ENCODE data around the gene LRRC15. TPM values are rescaled to one million over a fixed set of nuclear protein-coding genes. Genes with fewer than 3 reads are reported as not detected.

The LRRC15 gene
- total RNA-seq, 1 experiment from 2014 or later: 0.28 TPM

DNA sequence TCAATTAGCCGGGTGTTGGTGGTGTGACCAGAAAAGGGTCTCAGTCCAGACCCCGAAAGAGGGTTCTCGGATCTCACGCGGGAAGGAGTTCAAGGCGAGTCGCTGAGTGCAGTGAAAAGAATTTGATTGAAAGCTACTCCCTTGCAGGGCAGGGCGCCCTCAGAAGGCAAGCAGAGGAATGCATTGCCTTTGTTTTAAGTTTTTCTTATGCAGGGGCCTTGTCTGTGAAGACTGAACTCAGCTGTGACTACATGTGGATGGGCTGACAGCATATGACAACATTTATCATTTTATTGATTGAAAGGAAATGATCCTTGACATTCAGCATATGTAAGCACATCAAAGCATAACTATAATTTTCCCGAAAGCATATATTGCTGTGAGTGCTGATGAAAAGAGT, 30.2 kb downstream of the LRRC15 start:
- Histone ChIP-seq H3K4me1 (ENCODE audit: control insufficient read depth, insufficient read depth, low read length) (no peaks in the 10 kb centered on the region), H3K27ac (ENCODE audit: low read length) (no peak overlapping the region), H3K9me3 (ENCODE audit: control insufficient read depth, insufficient read depth, low read depth, low read length) (no peaks in the 10 kb centered on the region), H3K4me3 (ENCODE audit: low read depth in 2 of 2, low read length in 2 of 2) (no peak overlapping the region), H3K36me3 (ENCODE audit: control insufficient read depth, insufficient read depth, low read length) (no peaks in the 10 kb centered on the region), H3K27me3 (ENCODE audit: control insufficient read depth, insufficient read depth, low read length) (no peaks in the 10 kb centered on the region)
- POLR2A ChIA-PET: interaction anchor here (0.9 kb wide), 1 partner anchor 64 kb away, joined by 10 read pairs; no protein-coding TSS in a partner anchor
- DNase-seq (ENCODE audit: low read depth, low spot score) (no peak), ATAC-seq (no peak)
- in situ Hi-C loops (cut with HindIII; ENCODE audit: low pct_unique_long_range_greater_than_20kb, low sequenced_read_pairs): no loop called here
- CTCF ChIA-PET: interaction anchor here (0.7 to 1.3 kb wide), 2 partner anchors 58 to 60 kb away, joined by 4 to 8 read pairs; no protein-coding TSS in a partner anchor
- TF ChIP-seq, protein P1, sequence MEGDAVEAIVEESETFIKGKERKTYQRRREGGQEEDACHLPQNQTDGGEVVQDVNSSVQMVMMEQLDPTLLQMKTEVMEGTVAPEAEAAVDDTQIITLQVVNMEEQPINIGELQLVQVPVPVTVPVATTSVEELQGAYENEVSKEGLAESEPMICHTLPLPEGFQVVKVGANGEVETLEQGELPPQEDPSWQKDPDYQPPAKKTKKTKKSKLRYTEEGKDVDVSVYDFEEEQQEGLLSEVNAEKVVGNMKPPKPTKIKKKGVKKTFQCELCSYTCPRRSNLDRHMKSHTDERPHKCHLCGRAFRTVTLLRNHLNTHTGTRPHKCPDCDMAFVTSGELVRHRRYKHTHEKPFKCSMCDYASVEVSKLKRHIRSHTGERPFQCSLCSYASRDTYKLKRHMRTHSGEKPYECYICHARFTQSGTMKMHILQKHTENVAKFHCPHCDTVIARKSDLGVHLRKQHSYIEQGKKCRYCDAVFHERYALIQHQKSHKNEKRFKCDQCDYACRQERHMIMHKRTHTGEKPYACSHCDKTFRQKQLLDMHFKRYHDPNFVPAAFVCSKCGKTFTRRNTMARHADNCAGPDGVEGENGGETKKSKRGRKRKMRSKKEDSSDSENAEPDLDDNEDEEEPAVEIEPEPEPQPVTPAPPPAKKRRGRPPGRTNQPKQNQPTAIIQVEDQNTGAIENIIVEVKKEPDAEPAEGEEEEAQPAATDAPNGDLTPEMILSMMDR (IDR thresholded peaks at IDR 0.05): peak; percentile 72
- TF ChIP-seq, protein P2, sequence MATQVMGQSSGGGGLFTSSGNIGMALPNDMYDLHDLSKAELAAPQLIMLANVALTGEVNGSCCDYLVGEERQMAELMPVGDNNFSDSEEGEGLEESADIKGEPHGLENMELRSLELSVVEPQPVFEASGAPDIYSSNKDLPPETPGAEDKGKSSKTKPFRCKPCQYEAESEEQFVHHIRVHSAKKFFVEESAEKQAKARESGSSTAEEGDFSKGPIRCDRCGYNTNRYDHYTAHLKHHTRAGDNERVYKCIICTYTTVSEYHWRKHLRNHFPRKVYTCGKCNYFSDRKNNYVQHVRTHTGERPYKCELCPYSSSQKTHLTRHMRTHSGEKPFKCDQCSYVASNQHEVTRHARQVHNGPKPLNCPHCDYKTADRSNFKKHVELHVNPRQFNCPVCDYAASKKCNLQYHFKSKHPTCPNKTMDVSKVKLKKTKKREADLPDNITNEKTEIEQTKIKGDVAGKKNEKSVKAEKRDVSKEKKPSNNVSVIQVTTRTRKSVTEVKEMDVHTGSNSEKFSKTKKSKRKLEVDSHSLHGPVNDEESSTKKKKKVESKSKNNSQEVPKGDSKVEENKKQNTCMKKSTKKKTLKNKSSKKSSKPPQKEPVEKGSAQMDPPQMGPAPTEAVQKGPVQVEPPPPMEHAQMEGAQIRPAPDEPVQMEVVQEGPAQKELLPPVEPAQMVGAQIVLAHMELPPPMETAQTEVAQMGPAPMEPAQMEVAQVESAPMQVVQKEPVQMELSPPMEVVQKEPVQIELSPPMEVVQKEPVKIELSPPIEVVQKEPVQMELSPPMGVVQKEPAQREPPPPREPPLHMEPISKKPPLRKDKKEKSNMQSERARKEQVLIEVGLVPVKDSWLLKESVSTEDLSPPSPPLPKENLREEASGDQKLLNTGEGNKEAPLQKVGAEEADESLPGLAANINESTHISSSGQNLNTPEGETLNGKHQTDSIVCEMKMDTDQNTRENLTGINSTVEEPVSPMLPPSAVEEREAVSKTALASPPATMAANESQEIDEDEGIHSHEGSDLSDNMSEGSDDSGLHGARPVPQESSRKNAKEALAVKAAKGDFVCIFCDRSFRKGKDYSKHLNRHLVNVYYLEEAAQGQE (IDR thresholded peaks at IDR 0.05; ENCODE audit: insufficient read depth in 1 of 2, low read depth in 2 of 2, low read length in 1 of 2): no peak
- no TSS peak for BruUV-seq (replicated peaks)
- intact Hi-C loops (cut with micrococcal nuclease; ENCODE audit: unreplicated experiment): no loop called here

DNA sequence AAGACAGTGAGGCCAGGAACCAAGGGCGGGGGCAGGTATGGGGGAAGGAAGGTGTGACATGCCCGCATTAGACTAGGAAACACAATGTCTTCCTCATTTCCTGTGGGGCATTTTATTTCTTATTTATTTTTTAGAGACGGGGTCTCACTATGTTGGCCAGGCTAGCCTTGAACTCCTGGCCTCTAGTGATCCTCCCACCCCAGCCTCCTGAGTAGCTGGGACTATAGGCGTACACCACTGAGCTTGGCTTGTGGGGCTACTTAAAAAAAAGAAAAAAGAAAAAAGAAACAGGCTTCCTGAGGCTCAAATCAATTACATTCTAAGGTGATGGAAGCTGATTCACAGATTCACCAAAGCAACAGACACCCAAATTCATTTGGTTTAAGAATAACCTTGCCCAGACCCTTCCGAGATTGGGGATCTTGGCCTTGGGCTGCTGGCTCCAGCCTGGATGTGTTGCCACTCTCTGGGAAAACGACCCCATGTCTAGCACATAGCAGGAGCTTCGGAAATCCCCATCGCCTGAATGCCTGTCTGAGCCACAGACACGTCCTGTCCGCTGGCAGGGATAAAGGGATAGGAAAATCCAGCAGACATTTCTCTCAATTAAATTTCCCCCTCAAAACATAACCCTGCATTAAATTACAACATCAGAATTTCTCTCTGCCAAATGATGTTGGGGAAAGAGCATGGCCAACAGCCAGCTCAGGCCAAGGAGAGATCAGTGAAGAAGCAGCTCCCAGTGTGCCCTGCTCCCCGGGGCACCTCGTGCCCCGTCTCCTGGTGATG, 31.4 kb downstream of the LRRC15 start:
- in situ Hi-C loops (cut with HindIII; ENCODE audit: low pct_unique_long_range_greater_than_20kb, low sequenced_read_pairs) (no loop called here), intact Hi-C loops (cut with micrococcal nuclease; ENCODE audit: unreplicated experiment) (no loop called here)
- no TSS peak for BruUV-seq (replicated peaks)
- Histone ChIP-seq H3K27me3 (ENCODE audit: control insufficient read depth, insufficient read depth, low read length) (no peaks in the 10 kb centered on the region), H3K4me1 (ENCODE audit: control insufficient read depth, insufficient read depth, low read length) (no peaks in the 10 kb centered on the region; the same call in 1 of the 2 replicates), H3K4me3 (ENCODE audit: low read depth in 2 of 2, low read length in 2 of 2) (no peak overlapping the region), H3K27ac (ENCODE audit: low read length) (no peak overlapping the region), H3K36me3 (ENCODE audit: control insufficient read depth, insufficient read depth, low read length) (no peaks in the 10 kb centered on the region), H3K9me3 (ENCODE audit: control insufficient read depth, insufficient read depth, low read depth, low read length) (no peaks in the 10 kb centered on the region)
- no peak for TF ChIP-seq TCF7L2 (IDR thresholded peaks at IDR 0.05; ENCODE audit: low read depth, low read length)
- TF ChIP-seq POLR2AphosphoS5 (IDR thresholded peaks at IDR 0.05; ENCODE audit: low read depth, low read length): no peak
- TF ChIP-seq, protein P1 (IDR thresholded peaks at IDR 0.05): no peak
- TF ChIP-seq, protein P2 (IDR thresholded peaks at IDR 0.05; ENCODE audit: insufficient read depth in 1 of 2, low read depth in 2 of 2, low read length in 1 of 2): no peak
- ATAC-seq: no peak
- CTCF ChIA-PET: interaction anchor here (1.5 kb wide), 1 partner anchor 65 kb away, joined by 4 read pairs; no protein-coding TSS in a partner anchor
- no peak for DNase-seq (ENCODE audit: low read depth, low spot score)
- POLR2A ChIA-PET: interaction anchor here (0.6 kb wide), 1 partner anchor 70 kb away, joined by 4 read pairs; no protein-coding TSS in a partner anchor
